ENCODE data around the gene KRT4. TPM values are rescaled to one million over a fixed set of nuclear protein-coding genes. Genes with fewer than 3 reads are reported as not detected.

Gene KRT4
- total RNA-seq, result 100 to 1,000 TPM in 1 of 4 donors, 10 to 100 TPM in 1, 1 to 10 TPM in 2; 3.5 to 227 (median 10.8) TPM

DNA sequence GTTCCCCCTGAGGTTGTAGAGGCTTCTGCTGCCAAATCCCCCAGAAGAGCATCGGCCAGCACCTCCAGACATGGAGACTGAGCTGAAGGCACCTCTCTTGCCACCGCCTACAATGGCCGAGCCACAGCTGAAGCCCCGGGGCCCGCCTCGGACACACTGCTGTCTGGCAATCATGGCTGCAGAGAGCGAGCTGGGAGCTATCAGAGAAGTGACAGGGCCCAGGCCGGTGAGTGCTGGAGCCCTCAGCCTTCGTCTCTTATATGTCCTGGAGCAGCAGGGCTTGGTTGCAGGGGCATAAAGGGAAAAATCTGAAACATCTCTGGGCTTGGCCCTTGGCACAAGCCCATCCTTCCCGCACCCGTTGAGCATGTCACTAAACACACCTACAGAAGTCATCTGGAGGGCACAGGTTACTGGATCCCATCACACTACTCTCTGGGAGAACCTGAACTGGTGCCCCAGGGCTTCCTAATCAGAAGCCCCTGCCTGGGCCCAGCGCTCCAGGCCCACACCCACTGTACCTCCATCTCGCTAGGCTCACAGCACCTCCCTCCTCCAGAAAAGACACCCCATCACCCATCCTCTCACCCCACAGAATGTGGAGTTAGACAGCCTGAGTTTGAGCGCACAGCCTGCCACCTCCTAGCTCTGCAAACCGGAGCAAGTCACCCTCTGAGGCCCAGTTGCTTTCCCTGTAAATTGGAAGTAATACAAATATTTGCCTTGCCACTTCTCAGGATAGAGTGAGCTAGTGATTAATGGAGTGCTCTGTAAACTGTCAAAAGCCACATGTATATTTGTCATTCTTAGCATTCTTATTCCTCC is at the start of gene KRT4:
Gene KRT4, minus strand, starts transcription at position 232 of the 825 bp plus-strand sequence. Its CDS starts 58 bp downstream, at position 174.
- TF ChIP-seq POLR2A (IDR thresholded peaks at IDR 0.05) (no peak), EP300 (IDR thresholded peaks at IDR 0.05) (no peak), CTCF (IDR thresholded peaks at IDR 0.05) (no peak), POLR2AphosphoS5 (IDR thresholded peaks at IDR 0.05) (no peak)
- Histone ChIP-seq H3K4me1 (no peaks in the 10 kb centered on the region), H3K9me3 (no peaks in the 10 kb centered on the region), H3K27me3 (peaks cover 18% of the 10 kb centered on the region), H3K27ac (no peak within 1 kb of the TSS), H3K36me3 (no peaks in the 10 kb centered on the region), H3K4me3 (no peak within 1 kb of the TSS)
- ATAC-seq, result no peak
- 23 to 63% methylated on average over 2 to 6 of the region's 15 CpGs for WGBS, 2 donors (ENCODE audit: low coverage in 1 of 2)

DNA sequence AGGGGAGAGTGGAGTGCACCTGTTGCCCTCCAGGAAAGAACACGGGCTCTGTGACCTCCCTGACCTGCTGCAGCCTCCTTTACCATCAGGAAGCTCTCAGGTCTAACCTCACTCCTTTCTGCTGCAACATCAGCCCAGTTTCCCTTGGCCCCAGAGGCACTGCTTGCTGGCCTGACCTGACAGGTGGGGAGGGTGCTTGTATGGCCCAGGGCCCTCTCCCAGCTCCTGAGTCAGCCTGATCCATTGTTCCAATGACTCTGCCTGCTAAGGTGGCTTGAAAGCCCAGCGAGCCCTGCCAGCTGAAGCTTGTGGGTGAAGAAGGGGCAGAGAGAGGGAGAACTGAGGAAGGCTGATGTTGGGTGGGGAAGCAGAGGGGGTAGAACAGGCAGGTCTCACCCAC is 48.1 kb upstream of the KRT4 start:
- Histone ChIP-seq H3K27ac (no peak overlapping the region), H3K27me3 (no peaks in the 10 kb centered on the region), H3K4me3 (no peak overlapping the region), H3K4me1 (peaks cover 0 to 8% (median 0%) of the 10 kb centered on the region in 3 donors), H3K9me3 (no peaks in the 10 kb centered on the region), H3K36me3 (no peaks in the 10 kb centered on the region)
- ATAC-seq, result no peak
- no CpG with 5 or more reads among the region's 2 CpGs for WGBS, 2 donors (ENCODE audit: low coverage in 1 of 2)
- TF ChIP-seq EP300 (IDR thresholded peaks at IDR 0.05), result no peak
- no peak for TF ChIP-seq CTCF (IDR thresholded peaks at IDR 0.05)
- no peak for TF ChIP-seq POLR2AphosphoS5 (IDR thresholded peaks at IDR 0.05)

DNA sequence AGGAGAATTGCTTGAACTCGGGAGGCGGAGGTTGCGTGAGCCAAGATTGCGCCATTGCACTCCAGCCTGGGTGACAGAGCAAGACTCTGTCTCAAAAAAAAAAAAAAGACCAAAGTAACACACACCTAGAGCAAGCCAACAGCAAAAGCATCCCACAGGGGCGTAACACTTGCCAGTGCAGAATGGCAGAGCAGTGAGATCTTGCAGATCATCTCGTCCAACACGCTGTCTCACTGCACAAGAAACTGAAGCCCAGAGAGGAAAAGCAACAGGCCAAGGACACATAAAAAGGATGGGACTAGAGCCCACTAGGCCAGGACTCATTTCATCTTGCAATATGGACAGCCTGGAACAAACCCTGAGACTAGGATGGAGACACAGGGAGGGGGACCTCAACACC is 47.6 kb upstream of the KRT4 start:
- TF ChIP-seq CTCF (IDR thresholded peaks at IDR 0.05) (no peak), POLR2AphosphoS5 (IDR thresholded peaks at IDR 0.05) (no peak), EP300 (IDR thresholded peaks at IDR 0.05) (no peak), POLR2A (IDR thresholded peaks at IDR 0.05) (no peak)
- Histone ChIP-seq H3K4me3 (no peak overlapping the region), H3K27ac (no peak overlapping the region), H3K9me3 (no peaks in the 10 kb centered on the region), H3K4me1 (peaks cover 0 to 8% (median 0%) of the 10 kb centered on the region in 3 donors), H3K36me3 (no peaks in the 10 kb centered on the region), H3K27me3 (no peaks in the 10 kb centered on the region)
- no peak for ATAC-seq
- WGBS, 2 donors (ENCODE audit: low coverage in 1 of 2), result 86% methylated on average over 7 of the region's 7 CpGs; no CpG with 5 or more reads in 1 of the 2 donors

DNA sequence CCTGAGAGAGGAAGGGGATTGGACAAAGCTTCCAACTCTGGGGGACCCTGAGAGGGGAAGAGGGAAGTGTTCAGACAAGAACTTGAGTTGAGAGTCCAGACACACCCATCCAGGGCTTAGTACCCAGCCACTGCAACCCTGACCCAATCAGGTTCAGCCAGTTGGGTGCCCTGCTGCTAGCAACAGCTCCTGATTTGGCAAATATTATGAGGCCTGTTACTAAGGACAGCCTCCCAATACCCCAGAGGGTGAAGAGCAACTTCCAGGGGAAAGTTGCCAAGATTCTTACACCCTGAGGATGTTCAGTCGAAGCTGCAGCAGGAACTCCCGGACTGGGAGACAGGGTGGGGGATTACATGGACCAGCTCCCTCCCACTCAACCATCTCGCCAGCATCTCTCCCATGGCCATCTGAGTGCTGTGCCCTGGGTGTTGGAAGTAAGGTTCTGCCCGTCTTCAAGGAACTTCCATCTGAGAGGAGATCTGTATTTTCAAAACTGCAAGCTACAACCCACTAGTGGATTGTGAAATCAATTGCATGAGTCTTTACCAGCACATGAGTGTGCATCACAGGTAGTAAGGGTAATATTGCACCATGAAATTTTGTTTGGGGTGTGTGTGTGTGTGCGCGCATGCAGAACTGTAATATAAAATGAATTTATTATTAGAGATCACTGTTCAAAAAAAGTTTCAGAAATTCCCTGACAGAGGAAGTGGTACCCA is 46.3 kb upstream of the KRT4 start:
- H3K36me3 ChIP-seq, result no peaks in the 10 kb centered on the region
- 58 to 61% methylated on average over 4 to 6 of the region's 6 CpGs for WGBS, 2 donors (ENCODE audit: low coverage in 1 of 2)
- no peak for ATAC-seq
- no peak overlapping the region for H3K4me3 ChIP-seq
- H3K27me3 ChIP-seq, result no peaks in the 10 kb centered on the region
- H3K4me1 ChIP-seq, result peaks cover 0 to 8% (median 0%) of the 10 kb centered on the region in 3 donors
- TF ChIP-seq CTCF (IDR thresholded peaks at IDR 0.05), result no peak
- TF ChIP-seq POLR2AphosphoS5 (IDR thresholded peaks at IDR 0.05), result no peak
- TF ChIP-seq POLR2A (IDR thresholded peaks at IDR 0.05), result no peak
- TF ChIP-seq EP300 (IDR thresholded peaks at IDR 0.05), result no peak
- H3K9me3 ChIP-seq, result no peaks in the 10 kb centered on the region
- H3K27ac ChIP-seq, result no peak overlapping the region

Data from gastroesophageal sphincter (tissue), 4 donors.